Measurements from ENCODE around the gene ELMOD3. TPM values are rescaled to one million over a fixed set of nuclear protein-coding genes. Genes with fewer than 3 reads are reported as not detected.
A peak's percentile ranks its signal among the peaks of the same experiment; 100 is the strongest.
"Not testable (repeated sequence)": the region's sequence is repeated elsewhere in the genome, so short reads cannot be mapped to it uniquely, and the experiment has no call there.

The ELMOD3 gene
- total RNA-seq, 1 donor from 2014 or later, result 14.3 TPM

- Mint-ChIP-seq H3K36me3 (ENCODE audit: low read depth) (peaks cover 37% of the 10 kb centered on the region), H3K4me3 (ENCODE audit: unreplicated experiment) (no peak overlapping the region), H3K27ac (ENCODE audit: unreplicated experiment) (no peak overlapping the region), H3K4me1 (ENCODE audit: low read depth) (peaks cover 54% of the 10 kb centered on the region), H3K9me3 (ENCODE audit: low read depth) (no peaks in the 10 kb centered on the region), H3K27me3 (ENCODE audit: low read depth) (no peaks in the 10 kb centered on the region)
- TF ChIP-seq CTCF (IDR thresholded peaks at IDR 0.05), result no peak
- DNase-seq (ENCODE audit: low spot score), result no peak
Measured at GRCh38 chr2:85323351-85323987, 31.1 kb upstream of the ELMOD3 start.

- H3K27ac Mint-ChIP-seq (ENCODE audit: unreplicated experiment); H3K4me3 Mint-ChIP-seq (ENCODE audit: unreplicated experiment); H3K9me3 Mint-ChIP-seq (ENCODE audit: low read depth); DNase-seq (ENCODE audit: low spot score); H3K27me3 Mint-ChIP-seq (ENCODE audit: low read depth): not testable (repeated sequence)
- peaks cover 53% of the 10 kb centered on the region for H3K4me1 Mint-ChIP-seq (ENCODE audit: low read depth)
- H3K36me3 Mint-ChIP-seq (ENCODE audit: low read depth), result peaks cover 35% of the 10 kb centered on the region
Measured at GRCh38 chr2:85323988-85324367, 30.6 kb upstream of the ELMOD3 start.

- no peak for TF ChIP-seq CTCF (IDR thresholded peaks at IDR 0.05)
- Mint-ChIP-seq H3K27ac (ENCODE audit: unreplicated experiment) (peak overlapping the region; percentile 10), H3K9me3 (ENCODE audit: low read depth) (no peaks in the 10 kb centered on the region), H3K36me3 (ENCODE audit: low read depth) (peaks cover 31% of the 10 kb centered on the region), H3K4me1 (ENCODE audit: low read depth) (peaks cover 50% of the 10 kb centered on the region), H3K27me3 (ENCODE audit: low read depth) (no peaks in the 10 kb centered on the region), H3K4me3 (ENCODE audit: unreplicated experiment) (peak overlapping the region; percentile 90)
- DNase-seq (ENCODE audit: low spot score), result no peak
Measured at GRCh38 chr2:85324639-85325465, 29.7 kb upstream of the ELMOD3 start.

GRCh38 chr2:85325466-85325811 lies 29.1 kb upstream of the ELMOD3 start:
- H3K4me3 Mint-ChIP-seq (ENCODE audit: unreplicated experiment), result peak overlapping the region; percentile 90
- peaks cover 26% of the 10 kb centered on the region for H3K36me3 Mint-ChIP-seq (ENCODE audit: low read depth)
- peaks cover 50% of the 10 kb centered on the region for H3K4me1 Mint-ChIP-seq (ENCODE audit: low read depth)
- DNase-seq (ENCODE audit: low spot score), result no peak
- TF ChIP-seq CTCF (IDR thresholded peaks at IDR 0.05), result no peak
- H3K9me3 Mint-ChIP-seq (ENCODE audit: low read depth), result no peaks in the 10 kb centered on the region
- no peaks in the 10 kb centered on the region for H3K27me3 Mint-ChIP-seq (ENCODE audit: low read depth)
- H3K27ac Mint-ChIP-seq (ENCODE audit: unreplicated experiment), result peak overlapping the region; percentile 10

- Mint-ChIP-seq H3K4me1 (ENCODE audit: low read depth) (peaks cover 48% of the 10 kb centered on the region), H3K27me3 (ENCODE audit: low read depth) (no peaks in the 10 kb centered on the region), H3K36me3 (ENCODE audit: low read depth) (peaks cover 17% of the 10 kb centered on the region), H3K9me3 (ENCODE audit: low read depth) (no peaks in the 10 kb centered on the region), H3K4me3 (ENCODE audit: unreplicated experiment) (peak overlapping the region; percentile 90), H3K27ac (ENCODE audit: unreplicated experiment) (peak overlapping the region; percentile 99)
- TF ChIP-seq CTCF (IDR thresholded peaks at IDR 0.05), result no peak
- DNase-seq (ENCODE audit: low spot score), result no peak
Measured at GRCh38 chr2:85326406-85327159, 28.0 kb upstream of the ELMOD3 start.

All from chondrocyte (in vitro differentiated cells).